Peyer's patch (tissue), 4 donors: Measurements from ENCODE around the gene EFNB2. TPM values are rescaled to one million over a fixed set of nuclear protein-coding genes. Genes with fewer than 3 reads are reported as not detected.

ENCODE experiments used
- DNase-seq, 3 donors: peaks; one replicate each; pipeline ENCODE4 v3.0.0-alpha.2; 2017 to 2019
- H3K27ac ChIP-seq, 4 donors: fragments of 200-600 bp; sonication (generic); one replicate each; pipeline ENCODE4 v1.5.1; 2016 to 2019
- H3K27me3 ChIP-seq, 2 donors: fragments of 200-600 bp; sonication (generic); one replicate each; pipeline ENCODE4 v1.5.1; 2019
- H3K36me3 ChIP-seq, 3 donors: fragments of 200-600 bp; sonication (generic); one replicate each; pipeline ENCODE4 v1.5.1; 2016 to 2019
- H3K4me1 ChIP-seq, 4 donors: fragments of 200-600 bp; sonication (generic); one replicate each; pipeline ENCODE4 v1.5.1; 2016 to 2019
- H3K4me3 ChIP-seq, 4 donors: fragments of 200-600 bp; sonication (generic); 1 replicate in 3 of 4; 2 replicates in 1 of 4; pipeline ENCODE4 v1.5.1; 2016 to 2019; ENCODE audit warnings: mild to moderate bottlenecking in 1 of 4
- H3K9me3 ChIP-seq, 4 donors: fragments of 200-600 bp; sonication (generic); one replicate each; pipeline ENCODE4 v1.5.1; 2016 to 2019; ENCODE audit warnings: mild to moderate bottlenecking in 1 of 4
- POLR2A ChIP-seq, 2 donors: fragments of 450-650 bp; IDR thresholded peaks; one replicate each; pipeline ENCODE4 v1.5.1; 2017; ENCODE audit warnings: antibody characterized with exemption in 2 of 2, mild to moderate bottlenecking in 2 of 2, moderate library complexity in 2 of 2
- total RNA-seq, 4 donors: library from RNA; depleted of rRNA; stranded (reverse); fragments of >200 nt; gene quantifications; one replicate each; pipeline ENCODE4 v1.1.0, GENCODE V29; 2016
- TF ChIP-seq, protein P1 (sequence below), 6 experiments: fragments of 450-650 bp in 4 of 6; fragments of 200-600 bp in 2 of 6; sonication (generic) in 1 of 6; IDR thresholded peaks; one replicate each; pipeline ENCODE4 v1.5.1; 2017 to 2019; ENCODE audit warnings: antibody characterized with exemption in 6 of 6, mild to moderate bottlenecking in 3 of 6, moderate library complexity in 1 of 6

Gene EFNB2
- total RNA-seq, 4 donors from 2014 or later = 5.8 to 38.9 (median 30.2) TPM

DNA sequence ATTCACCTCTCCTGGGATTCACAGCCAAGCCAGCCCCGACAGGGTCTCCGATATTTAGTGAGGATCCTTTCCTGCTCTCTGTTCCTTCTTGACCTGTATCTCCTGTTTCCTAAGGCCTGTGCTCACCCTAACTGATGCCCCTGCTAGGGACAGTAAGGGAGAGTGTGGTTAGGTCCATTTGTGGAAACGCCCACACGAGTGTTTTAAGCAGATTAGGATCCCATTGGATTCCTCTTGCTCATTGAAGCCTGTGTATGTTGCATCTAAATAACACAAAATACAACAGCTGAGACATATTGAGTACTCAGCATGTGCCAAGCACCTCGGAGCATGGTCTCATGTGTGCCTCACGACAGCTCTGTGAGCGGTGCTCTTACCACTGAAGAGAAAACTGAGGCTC, 64.9 kb downstream of the EFNB2 start:
- H3K9me3 ChIP-seq = no peaks in the 10 kb centered on the region
- no peak for DNase-seq
- no peak overlapping the region for H3K27ac ChIP-seq
- peaks cover 0 to 11% (median 0%) of the 10 kb centered on the region in 4 donors for H3K4me1 ChIP-seq
- H3K27me3 ChIP-seq = no peaks in the 10 kb centered on the region
- H3K4me3 ChIP-seq = no peak overlapping the region
- H3K36me3 ChIP-seq = no peaks in the 10 kb centered on the region
- TF ChIP-seq, protein P1, sequence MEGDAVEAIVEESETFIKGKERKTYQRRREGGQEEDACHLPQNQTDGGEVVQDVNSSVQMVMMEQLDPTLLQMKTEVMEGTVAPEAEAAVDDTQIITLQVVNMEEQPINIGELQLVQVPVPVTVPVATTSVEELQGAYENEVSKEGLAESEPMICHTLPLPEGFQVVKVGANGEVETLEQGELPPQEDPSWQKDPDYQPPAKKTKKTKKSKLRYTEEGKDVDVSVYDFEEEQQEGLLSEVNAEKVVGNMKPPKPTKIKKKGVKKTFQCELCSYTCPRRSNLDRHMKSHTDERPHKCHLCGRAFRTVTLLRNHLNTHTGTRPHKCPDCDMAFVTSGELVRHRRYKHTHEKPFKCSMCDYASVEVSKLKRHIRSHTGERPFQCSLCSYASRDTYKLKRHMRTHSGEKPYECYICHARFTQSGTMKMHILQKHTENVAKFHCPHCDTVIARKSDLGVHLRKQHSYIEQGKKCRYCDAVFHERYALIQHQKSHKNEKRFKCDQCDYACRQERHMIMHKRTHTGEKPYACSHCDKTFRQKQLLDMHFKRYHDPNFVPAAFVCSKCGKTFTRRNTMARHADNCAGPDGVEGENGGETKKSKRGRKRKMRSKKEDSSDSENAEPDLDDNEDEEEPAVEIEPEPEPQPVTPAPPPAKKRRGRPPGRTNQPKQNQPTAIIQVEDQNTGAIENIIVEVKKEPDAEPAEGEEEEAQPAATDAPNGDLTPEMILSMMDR (IDR thresholded peaks at IDR 0.05) = no peak
- TF ChIP-seq POLR2A (IDR thresholded peaks at IDR 0.05) = no peak

DNA sequence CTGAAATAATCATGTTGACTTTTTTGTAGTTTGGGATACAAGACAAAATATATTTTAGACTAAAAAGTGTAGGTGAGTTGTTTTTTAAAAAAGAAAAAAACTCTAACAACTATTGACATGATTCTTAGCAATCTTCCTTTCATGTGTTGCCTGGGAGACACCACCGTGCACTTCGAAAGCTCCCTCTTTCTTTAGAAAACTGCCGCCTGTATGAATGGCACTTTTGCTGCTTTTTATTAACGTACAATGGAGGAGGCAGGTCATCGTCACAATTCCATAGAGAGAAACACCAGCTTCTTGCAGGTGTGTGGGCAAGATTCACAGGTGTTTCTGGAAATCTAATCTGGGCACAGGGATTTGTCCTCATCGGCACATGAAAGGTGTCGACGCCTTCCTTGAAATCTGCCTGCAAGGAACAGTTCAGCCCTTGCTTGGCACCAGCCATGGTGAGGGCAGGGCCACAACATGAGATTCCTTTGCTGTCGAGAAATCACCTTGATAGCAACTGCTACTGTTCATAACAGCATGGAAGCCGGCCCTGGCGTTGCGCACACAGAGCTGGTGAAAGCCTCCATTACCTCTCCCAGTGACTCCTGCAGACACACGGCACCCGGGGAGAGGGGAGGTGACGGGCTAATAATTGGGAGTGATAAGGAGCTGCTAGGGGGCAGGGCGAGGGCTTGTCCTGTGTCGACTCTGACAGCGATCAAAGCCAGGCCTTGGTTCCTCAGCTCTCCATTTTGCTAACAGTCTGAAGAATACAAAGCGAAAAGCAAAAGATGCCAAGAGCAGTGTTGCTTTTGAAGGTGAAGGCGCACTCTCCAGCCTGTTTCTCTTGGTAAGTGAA, 66.5 kb downstream of the EFNB2 start:
- Histone ChIP-seq H3K27ac (no peak overlapping the region), H3K36me3 (no peaks in the 10 kb centered on the region), H3K27me3 (no peaks in the 10 kb centered on the region), H3K4me1 (peaks cover 0 to 11% (median 0%) of the 10 kb centered on the region in 4 donors), H3K9me3 (no peaks in the 10 kb centered on the region), H3K4me3 (no peak overlapping the region)
- TF ChIP-seq, protein P1 (IDR thresholded peaks at IDR 0.05) = no peak
- no peak for TF ChIP-seq POLR2A (IDR thresholded peaks at IDR 0.05)
- DNase-seq = no peak

DNA sequence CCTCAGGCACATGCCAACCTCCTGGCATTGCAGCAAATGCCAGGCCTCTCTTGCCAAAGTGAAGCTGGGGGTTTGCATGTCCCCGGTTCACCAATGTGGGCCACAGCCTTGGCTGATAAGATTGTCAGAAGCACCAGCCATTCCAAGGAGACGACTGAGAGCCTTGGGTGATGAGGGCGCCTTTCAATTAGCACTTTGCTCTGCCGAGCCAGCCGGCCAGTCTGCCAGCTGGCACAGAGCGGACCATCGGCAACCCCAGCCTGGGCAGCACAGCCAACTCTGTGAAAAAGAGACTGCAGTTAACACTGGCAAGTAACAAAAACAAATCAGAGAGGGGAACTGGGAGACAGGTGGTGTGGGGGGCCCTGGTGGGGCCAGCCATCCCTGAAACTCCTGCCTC, 67.3 kb downstream of the EFNB2 start:
- DNase-seq = no peak
- TF ChIP-seq POLR2A (IDR thresholded peaks at IDR 0.05) = no peak
- TF ChIP-seq, protein P1 (IDR thresholded peaks at IDR 0.05) = no peak
- Histone ChIP-seq H3K27me3 (no peaks in the 10 kb centered on the region), H3K36me3 (no peaks in the 10 kb centered on the region), H3K4me1 (peaks cover 0 to 10% (median 0%) of the 10 kb centered on the region in 4 donors), H3K4me3 (no peak overlapping the region), H3K27ac (no peak overlapping the region), H3K9me3 (no peaks in the 10 kb centered on the region)

DNA sequence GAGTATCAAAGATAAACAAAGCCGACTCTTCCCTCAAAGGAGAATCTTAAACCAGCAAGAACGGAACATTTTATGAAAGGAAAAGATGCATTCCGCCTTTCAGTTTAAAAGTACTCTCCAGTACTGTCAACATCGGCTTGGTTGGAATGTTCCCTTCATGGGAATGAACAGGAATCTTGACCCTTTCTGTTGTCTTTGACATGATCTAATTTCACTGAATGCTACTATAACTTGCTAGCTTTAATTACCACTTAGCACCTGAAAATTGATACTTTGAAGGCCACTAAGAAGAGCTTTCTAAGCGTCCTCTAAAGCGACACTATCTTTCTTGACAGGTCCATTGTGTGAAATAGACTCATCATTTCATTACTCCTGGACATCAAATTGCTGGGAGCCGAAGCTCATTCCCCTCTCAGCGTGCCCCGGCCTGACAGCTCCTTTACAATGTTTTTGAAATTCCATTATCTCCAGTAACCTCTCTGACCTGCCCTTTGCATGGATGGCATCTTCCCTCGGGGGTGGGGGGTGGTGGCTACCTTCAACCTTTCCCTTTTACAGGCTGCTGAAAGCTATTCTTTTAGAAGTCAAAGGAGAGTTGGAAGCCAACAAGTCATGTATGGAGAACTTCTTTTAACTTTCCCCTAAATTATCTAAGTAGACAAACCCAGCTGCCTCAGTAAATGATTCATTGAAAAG, 67.9 kb downstream of the EFNB2 start:
- TF ChIP-seq, protein P1 (IDR thresholded peaks at IDR 0.05) = no peak
- TF ChIP-seq POLR2A (IDR thresholded peaks at IDR 0.05) = no peak
- Histone ChIP-seq H3K27me3 (no peaks in the 10 kb centered on the region), H3K4me1 (peaks cover 0 to 4% (median 0%) of the 10 kb centered on the region in 4 donors), H3K4me3 (no peak overlapping the region), H3K9me3 (no peaks in the 10 kb centered on the region), H3K27ac (no peak overlapping the region), H3K36me3 (no peaks in the 10 kb centered on the region)
- DNase-seq = no peak

DNA sequence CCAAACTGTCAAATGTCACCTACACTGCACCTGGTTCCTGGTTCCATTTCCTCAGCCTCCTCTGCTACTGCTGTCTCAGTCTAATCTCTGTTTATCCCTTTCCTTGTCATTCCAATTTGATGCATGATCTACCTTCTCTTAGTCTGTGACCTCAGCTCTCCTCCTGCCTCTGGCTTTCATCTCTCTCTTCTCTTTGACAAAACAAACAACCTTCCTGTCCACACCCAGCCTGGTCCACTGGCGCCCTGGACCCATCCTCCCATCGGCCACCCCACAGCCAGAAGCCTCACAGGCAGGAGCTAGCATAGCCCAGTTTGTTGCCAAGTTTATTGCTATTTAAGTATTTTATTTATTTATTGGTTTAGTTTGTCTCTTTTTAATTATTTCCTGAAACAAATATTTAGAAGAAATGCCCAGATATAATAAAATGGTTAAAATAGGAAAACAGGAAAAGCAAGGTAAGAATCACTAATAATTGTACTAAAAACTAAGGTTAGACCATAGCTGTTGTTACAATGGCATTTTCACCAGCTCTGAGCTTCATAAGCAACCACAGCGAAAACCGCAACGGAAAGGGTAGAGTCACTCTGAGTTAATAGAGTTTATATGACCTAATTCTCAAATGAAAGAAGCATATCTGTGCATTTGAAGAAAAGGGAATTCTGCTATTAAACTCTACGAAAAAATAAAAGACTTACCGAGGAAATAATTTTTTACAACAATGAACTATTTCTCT, 68.6 kb downstream of the EFNB2 start:
- DNase-seq = no peak
- Histone ChIP-seq H3K9me3 (no peaks in the 10 kb centered on the region), H3K27ac (no peak overlapping the region), H3K4me1 (no peaks in the 10 kb centered on the region), H3K4me3 (no peak overlapping the region), H3K27me3 (no peaks in the 10 kb centered on the region), H3K36me3 (no peaks in the 10 kb centered on the region)
- TF ChIP-seq, protein P1 (IDR thresholded peaks at IDR 0.05) = no peak
- no peak for TF ChIP-seq POLR2A (IDR thresholded peaks at IDR 0.05)
